ENCODE measurements around the gene HLA-DQA2.
"Not testable (repeated sequence)": the region's sequence is repeated elsewhere in the genome, so short reads cannot be mapped to it uniquely, and the experiment has no call there.

HLA-DQA2 gene

DNA sequence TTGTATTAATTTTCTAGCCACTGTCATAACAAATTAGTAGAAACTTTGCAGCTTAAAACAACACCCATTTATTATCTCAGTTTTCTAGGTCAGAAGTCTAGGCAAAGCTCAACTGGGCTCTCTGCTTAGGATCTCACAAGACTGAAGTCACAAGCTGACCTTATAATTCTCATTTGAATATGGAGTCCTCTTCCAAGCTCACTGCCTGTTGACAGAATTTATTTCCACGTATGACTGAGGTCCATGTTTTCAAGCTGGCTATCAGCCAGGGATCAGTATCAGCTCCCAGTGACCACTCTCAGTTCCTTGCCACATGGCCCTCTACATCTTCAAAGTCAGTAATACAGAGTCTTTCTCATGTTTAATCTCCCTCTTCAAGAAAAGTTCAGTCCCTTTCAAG lies 33.9 kb downstream of the HLA-DQA2 start:
- TF ChIP-seq TOX (CRISPR knock-in tag; IDR thresholded peaks at IDR 0.05; ENCODE audit: borderline replicate concordance) (no peak), TCF4 (CRISPR knock-in tag; IDR thresholded peaks at IDR 0.05; ENCODE audit: borderline replicate concordance) (no peak), BACH2 (CRISPR knock-in tag; IDR thresholded peaks at IDR 0.05; ENCODE audit: borderline replicate concordance) (no peak), ESRRG (CRISPR knock-in tag; IDR thresholded peaks at IDR 0.05) (no peak), ZNF565 (CRISPR knock-in tag; conservative IDR thresholded peaks at IDR 0.05; ENCODE audit: low read depth) (no peak), ISL1 (CRISPR knock-in tag; IDR thresholded peaks at IDR 0.05) (no peak), ZC3H10 (CRISPR knock-in tag; IDR thresholded peaks at IDR 0.05) (no peak), ZFP30 (CRISPR knock-in tag; IDR thresholded peaks at IDR 0.05) (no peak), CSDC2 (CRISPR knock-in tag; IDR thresholded peaks at IDR 0.05) (no peak), OSR1 (CRISPR knock-in tag; IDR thresholded peaks at IDR 0.05) (no peak), ARNTL (CRISPR knock-in tag; IDR thresholded peaks at IDR 0.05; ENCODE audit: borderline replicate concordance, low read depth) (no peak), PPARA (CRISPR knock-in tag; IDR thresholded peaks at IDR 0.05; ENCODE audit: borderline replicate concordance) (no peak), CREB5 (CRISPR knock-in tag; IDR thresholded peaks at IDR 0.05; ENCODE audit: low read depth) (no peak), ZNF70 (CRISPR knock-in tag; IDR thresholded peaks at IDR 0.05) (no peak), RARB (CRISPR knock-in tag; IDR thresholded peaks at IDR 0.05) (no peak), PATZ1 (CRISPR knock-in tag; IDR thresholded peaks at IDR 0.05; ENCODE audit: borderline replicate concordance) (no peak), SNAI2 (CRISPR knock-in tag; IDR thresholded peaks at IDR 0.05) (no peak)
- TF ChIP-seq, protein P1, sequence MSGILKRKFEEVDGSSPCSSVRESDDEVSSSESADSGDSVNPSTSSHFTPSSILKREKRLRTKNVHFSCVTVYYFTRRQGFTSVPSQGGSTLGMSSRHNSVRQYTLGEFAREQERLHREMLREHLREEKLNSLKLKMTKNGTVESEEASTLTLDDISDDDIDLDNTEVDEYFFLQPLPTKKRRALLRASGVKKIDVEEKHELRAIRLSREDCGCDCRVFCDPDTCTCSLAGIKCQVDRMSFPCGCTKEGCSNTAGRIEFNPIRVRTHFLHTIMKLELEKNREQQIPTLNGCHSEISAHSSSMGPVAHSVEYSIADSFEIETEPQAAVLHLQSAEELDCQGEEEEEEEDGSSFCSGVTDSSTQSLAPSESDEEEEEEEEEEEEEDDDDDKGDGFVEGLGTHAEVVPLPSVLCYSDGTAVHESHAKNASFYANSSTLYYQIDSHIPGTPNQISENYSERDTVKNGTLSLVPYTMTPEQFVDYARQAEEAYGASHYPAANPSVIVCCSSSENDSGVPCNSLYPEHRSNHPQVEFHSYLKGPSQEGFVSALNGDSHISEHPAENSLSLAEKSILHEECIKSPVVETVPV (CRISPR knock-in tag; IDR thresholded peaks at IDR 0.05), result no peak
- ATAC-seq, result no peak

DNA sequence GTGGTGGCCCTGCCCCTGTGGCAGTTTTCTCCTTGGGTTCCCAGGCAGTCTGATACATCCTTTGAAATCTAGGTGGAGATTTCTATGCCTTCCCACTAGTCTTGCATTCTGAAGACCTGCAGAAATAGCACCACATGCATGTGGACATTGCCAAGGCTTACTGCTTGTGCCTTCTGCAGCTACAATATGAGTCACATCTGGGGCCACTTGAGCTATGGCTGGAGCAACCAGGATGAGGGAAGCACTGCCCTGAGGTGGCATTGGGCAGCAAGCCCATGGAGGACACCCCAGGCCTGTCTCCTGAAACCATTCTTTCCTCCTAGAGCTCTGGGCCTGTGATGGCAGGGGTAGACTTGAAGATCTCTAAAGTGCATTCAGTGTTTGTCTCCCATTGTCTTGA lies 37.8 kb downstream of the HLA-DQA2 start:
- ATAC-seq, result no peak
- TF ChIP-seq ZFP3 (CRISPR knock-in tag; IDR thresholded peaks at IDR 0.05) (no peak), TCF4 (CRISPR knock-in tag; IDR thresholded peaks at IDR 0.05; ENCODE audit: borderline replicate concordance) (no peak), GLIS3 (CRISPR knock-in tag; IDR thresholded peaks at IDR 0.05) (no peak), PPARA (CRISPR knock-in tag; IDR thresholded peaks at IDR 0.05; ENCODE audit: borderline replicate concordance) (no peak), ARNTL (CRISPR knock-in tag; IDR thresholded peaks at IDR 0.05; ENCODE audit: borderline replicate concordance, low read depth) (no peak), ZC3H10 (CRISPR knock-in tag; IDR thresholded peaks at IDR 0.05) (no peak), ZNF565 (CRISPR knock-in tag; conservative IDR thresholded peaks at IDR 0.05; ENCODE audit: low read depth) (no peak), ZNF70 (CRISPR knock-in tag; IDR thresholded peaks at IDR 0.05) (no peak), TOX (CRISPR knock-in tag; IDR thresholded peaks at IDR 0.05; ENCODE audit: borderline replicate concordance) (no peak), PATZ1 (CRISPR knock-in tag; IDR thresholded peaks at IDR 0.05; ENCODE audit: borderline replicate concordance) (no peak), CREB5 (CRISPR knock-in tag; IDR thresholded peaks at IDR 0.05; ENCODE audit: low read depth) (no peak), ZFP30 (CRISPR knock-in tag; IDR thresholded peaks at IDR 0.05) (no peak), CSDC2 (CRISPR knock-in tag; IDR thresholded peaks at IDR 0.05) (no peak), ZNF8 (CRISPR knock-in tag; IDR thresholded peaks at IDR 0.05) (no peak), RARB (CRISPR knock-in tag; IDR thresholded peaks at IDR 0.05) (no peak), SNAI2 (CRISPR knock-in tag; IDR thresholded peaks at IDR 0.05) (no peak), BACH2 (CRISPR knock-in tag; IDR thresholded peaks at IDR 0.05; ENCODE audit: borderline replicate concordance) (no peak)
- TF ChIP-seq, protein P2, sequence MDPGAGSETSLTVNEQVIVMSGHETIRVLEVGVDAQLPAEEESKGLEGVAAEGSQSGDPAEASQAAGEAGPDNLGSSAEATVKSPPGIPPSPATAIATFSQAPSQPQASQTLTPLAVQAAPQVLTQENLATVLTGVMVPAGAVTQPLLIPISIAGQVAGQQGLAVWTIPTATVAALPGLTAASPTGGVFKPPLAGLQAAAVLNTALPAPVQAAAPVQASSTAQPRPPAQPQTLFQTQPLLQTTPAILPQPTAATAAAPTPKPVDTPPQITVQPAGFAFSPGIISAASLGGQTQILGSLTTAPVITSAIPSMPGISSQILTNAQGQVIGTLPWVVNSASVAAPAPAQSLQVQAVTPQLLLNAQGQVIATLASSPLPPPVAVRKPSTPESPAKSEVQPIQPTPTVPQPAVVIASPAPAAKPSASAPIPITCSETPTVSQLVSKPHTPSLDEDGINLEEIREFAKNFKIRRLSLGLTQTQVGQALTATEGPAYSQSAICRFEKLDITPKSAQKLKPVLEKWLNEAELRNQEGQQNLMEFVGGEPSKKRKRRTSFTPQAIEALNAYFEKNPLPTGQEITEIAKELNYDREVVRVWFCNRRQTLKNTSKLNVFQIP (CRISPR knock-in tag; IDR thresholded peaks at IDR 0.05; ENCODE audit: borderline replicate concordance, low read depth), result no peak
- TF ChIP-seq, protein P1 (CRISPR knock-in tag; IDR thresholded peaks at IDR 0.05), result no peak

DNA sequence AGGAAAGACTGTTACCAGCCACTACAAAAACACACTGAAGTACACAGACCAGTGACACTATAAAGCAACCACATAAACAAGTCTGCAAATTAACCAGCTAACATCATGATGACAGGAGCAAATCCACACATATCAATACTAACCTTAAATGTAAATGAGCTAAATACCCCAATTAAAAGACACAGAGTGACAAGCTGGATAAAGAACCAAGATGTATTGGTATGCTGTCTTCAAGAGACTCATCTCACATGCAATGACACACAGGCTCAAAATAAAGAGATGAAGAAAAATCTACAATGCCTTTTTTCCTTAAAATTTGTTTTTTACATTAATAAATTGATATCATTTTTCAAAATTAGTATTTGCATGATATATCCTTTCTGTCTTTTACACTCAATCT lies 41.7 kb downstream of the HLA-DQA2 start:
- not testable (repeated sequence) for ATAC-seq
